GM12891 (cell line): ENCODE data around the gene TCHP.

Source experiments
- POLR2A ChIP-seq: IDR thresholded peaks from 2 replicates; pipeline ENCODE4 v1.6.1; 2011; ENCODE audit warnings: low read depth, low read length, control low read depth
- POLR2AphosphoS5 ChIP-seq: IDR thresholded peaks from 2 replicates; pipeline ENCODE4 v1.6.1; 2011; ENCODE audit warnings: low read depth, low read length, control low read depth
- TAF1 ChIP-seq: IDR thresholded peaks from 2 replicates; pipeline ENCODE4 v1.6.1; 2011; ENCODE audit warnings: low read depth, low read length, control low read depth

DNA sequence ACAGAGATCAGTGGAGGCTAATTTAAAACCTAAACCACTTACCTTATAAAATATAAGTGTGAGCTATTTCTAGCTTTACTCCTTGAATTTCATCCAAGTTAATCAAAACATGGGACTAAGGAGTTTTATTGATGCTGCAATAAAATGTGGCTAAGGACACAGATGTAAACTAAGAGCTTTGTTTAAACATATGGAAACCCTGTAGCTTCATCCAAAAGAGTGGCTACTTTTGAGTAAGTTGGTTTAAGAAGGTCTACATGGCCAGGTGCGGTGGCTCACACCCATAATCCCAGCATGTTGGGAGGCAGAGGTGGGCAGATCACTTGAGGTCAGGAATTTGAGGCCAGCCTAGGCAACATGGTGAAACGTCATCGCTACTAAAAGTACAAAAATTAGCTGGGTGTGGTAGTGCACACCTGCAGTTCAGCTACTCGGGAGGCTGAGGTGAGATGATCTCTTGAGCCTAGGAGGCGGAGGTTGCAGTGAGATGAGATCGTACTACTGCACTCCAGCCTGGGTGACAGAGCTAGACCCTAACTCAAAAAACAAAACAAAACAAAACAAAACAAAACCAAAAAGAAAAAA, 40.4 kb downstream of the TCHP start:
- TF ChIP-seq POLR2A (no peak), TAF1 (no peak), POLR2AphosphoS5 (no peak)
